ENCODE results near the gene PGM1.

DNA sequence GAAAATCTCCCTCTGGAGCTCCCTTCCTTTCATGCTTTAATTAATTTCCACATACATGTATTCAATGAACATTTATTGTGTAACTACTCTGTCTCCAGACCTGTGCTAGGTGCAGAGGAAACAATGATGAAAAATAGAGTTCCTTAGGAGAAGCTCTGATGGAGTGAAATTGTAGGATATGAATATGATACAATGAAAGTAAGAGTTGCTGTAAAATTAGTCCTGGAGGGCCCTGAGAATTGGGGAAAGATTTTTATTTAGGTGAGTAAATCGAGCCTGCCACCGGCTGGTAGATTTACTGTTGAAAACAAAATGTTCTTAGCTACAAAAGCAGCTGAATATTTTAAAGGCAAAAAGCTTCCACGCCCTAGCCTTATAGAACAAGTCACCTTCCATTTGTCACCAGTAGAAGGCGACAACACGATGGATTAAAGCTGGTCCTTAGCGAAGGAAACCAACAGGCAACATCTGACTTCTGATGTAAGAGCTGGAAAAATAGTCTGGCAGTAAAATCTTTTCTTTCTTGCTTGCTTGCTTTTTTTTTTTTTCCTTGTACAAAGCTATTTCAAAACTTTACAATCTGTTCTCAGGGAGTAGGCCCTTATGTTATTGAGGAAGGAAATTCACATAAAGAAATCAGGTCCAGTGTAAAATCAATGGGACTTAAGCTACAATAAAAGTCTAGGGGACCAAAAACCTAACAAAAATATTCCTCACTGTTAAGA is 98.7 kb downstream of the PGM1 start:
- no peak for TF ChIP-seq POLR2AphosphoS5 (IDR thresholded peaks at IDR 0.05; ENCODE audit: low read depth, low read length)
- no peak for TF ChIP-seq SIN3A (IDR thresholded peaks at IDR 0.05; ENCODE audit: borderline replicate concordance, insufficient read depth, low read length)
